PFSK-1 (cell line): ENCODE results near the gene SORL1.

Source experiments
- FOXP2 ChIP-seq: optimal IDR thresholded peaks from 2 replicates; pipeline ENCODE3; 2011; ENCODE audit warnings: borderline replicate concordance, control low read depth, inconsistent platforms; ENCODE audit not compliant: insufficient read depth; ENCODE audit errors: extremely low read length, extremely low read depth
- POLR2AphosphoS5 ChIP-seq: IDR thresholded peaks from 2 replicates; pipeline ENCODE4 v1.6.1; 2012; ENCODE audit warnings: low read depth, mild to moderate bottlenecking, control low read depth, low read length, moderate library complexity
- REST ChIP-seq, 2 experiments: IDR thresholded peaks; 2 replicates each; pipeline versions ENCODE4 v1.6.1 to v1.8.0; 2011 to 2012; ENCODE audit warnings: low read depth in 2 of 2, low read length in 2 of 2, control low read depth in 1 of 2, inconsistent platforms in 1 of 2, mild to moderate bottlenecking in 1 of 2, moderate library complexity in 1 of 2; ENCODE audit not compliant: insufficient read depth in 1 of 2
- SIN3A ChIP-seq: IDR thresholded peaks from 2 replicates; pipeline ENCODE4 v1.6.1; 2012; ENCODE audit warnings: mild to moderate bottlenecking, low read length, moderate library complexity, borderline replicate concordance; ENCODE audit not compliant: insufficient read depth
- TAF1 ChIP-seq: IDR thresholded peaks from 2 replicates; pipeline ENCODE4 v1.6.1; 2012; ENCODE audit warnings: low read length, control low read depth, borderline replicate concordance; ENCODE audit not compliant: insufficient read depth

Gene SORL1

DNA sequence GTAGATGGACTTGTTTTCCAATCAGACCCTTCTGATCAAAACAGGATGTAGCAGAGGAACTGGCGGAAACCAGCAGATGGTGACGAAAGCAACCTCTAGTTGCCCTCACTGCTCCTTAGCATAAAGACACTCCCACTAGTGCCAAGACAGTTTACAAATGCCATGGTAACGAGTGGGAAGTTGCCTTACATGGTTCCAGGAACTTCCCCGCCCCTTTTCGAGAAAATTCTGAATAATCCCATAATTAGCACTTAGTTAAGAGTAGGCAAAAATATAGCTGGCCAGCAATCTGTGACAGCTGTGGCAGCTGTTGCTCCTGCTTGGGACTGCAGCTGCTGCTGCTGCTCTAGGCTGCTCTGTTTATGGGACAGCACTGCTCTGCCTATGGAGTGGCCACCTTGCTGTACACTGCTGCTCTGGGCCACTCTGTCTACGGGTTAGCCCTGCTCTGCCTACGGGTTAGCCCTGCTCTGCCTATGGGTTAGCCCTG, 33.4 kb upstream of the SORL1 start:
- TF ChIP-seq SIN3A (no peak), POLR2AphosphoS5 (no peak), TAF1 (no peak), FOXP2 (no peak), REST (IDR thresholded peaks at IDR 0.05; ENCODE audit: insufficient read depth in 1 of 2, low read depth in 2 of 2, low read length in 2 of 2) (no peak)

GRCh38 chr11:121419836-121420235, 32.3 kb upstream of the SORL1 start:
- TF ChIP-seq REST (IDR thresholded peaks at IDR 0.05; ENCODE audit: insufficient read depth in 1 of 2, low read depth in 2 of 2, low read length in 2 of 2): no peak
- no peak for TF ChIP-seq SIN3A
- TF ChIP-seq FOXP2: no peak
- TF ChIP-seq TAF1: no peak
- TF ChIP-seq POLR2AphosphoS5: no peak

DNA sequence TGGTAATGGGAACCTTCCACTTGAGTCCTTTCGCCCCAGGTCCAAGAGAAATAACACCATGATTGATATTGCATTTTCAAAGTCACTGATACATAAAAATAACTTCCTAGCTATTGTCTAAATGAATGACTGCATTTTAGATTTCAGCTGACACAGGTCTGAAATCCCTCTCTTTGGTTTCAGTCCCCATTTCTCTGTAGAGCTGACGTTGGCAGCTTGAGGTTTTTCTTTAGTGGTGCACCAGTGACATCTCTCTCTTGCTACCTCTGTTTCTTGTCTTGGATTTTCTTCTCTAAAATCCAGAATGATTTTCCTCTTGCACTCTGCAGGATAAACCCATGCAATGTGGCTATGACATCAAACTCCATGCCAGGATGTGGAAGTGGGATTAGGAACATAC, 31.7 kb upstream of the SORL1 start:
- no peak for TF ChIP-seq SIN3A
- TF ChIP-seq TAF1: no peak
- TF ChIP-seq FOXP2: no peak
- no peak for TF ChIP-seq POLR2AphosphoS5
- no peak for TF ChIP-seq REST (IDR thresholded peaks at IDR 0.05; ENCODE audit: insufficient read depth in 1 of 2, low read depth in 2 of 2, low read length in 2 of 2)

DNA sequence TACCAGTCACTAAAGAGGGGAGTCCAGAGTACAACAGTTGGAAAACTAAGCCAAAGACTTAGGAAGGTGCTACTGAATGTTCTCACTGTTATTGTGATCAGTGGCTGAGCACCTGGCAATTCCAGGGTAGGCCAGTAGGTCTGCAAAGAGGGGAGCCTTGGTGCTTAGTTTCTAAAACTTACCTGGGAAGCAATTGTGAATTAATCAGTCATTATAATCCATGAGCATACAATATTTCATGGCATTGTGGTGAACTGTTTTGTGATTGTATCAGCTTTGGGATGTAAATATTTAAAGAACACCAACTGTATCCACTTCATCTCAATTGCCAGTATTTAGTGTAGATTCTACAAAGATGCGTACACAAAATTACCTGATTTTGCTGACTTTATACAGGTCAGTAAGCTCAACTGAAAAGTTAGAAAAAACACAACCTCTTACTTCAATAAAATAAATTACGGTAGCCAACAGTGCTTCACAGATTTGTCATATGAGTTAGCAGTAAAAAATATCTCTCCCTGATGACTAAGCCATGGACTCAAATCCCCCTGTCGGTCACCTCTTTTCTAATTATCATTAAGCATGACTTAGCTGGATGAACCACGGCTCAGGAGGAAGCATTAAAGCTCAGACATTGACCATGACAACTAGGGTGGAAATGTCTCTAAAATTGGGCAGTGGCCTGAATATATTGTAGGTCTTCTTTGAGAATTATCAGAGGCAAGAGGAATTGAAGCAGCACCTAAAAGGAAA, 30.8 kb upstream of the SORL1 start:
- no peak for TF ChIP-seq FOXP2
- TF ChIP-seq SIN3A: no peak
- no peak for TF ChIP-seq POLR2AphosphoS5
- no peak for TF ChIP-seq TAF1
- no peak for TF ChIP-seq REST (IDR thresholded peaks at IDR 0.05; ENCODE audit: insufficient read depth in 1 of 2, low read depth in 2 of 2, low read length in 2 of 2)

- TF ChIP-seq FOXP2: no peak
- TF ChIP-seq REST (IDR thresholded peaks at IDR 0.05; ENCODE audit: insufficient read depth in 1 of 2, low read depth in 2 of 2, low read length in 2 of 2): no peak
- no peak for TF ChIP-seq TAF1
- TF ChIP-seq SIN3A: no peak
- no peak for TF ChIP-seq POLR2AphosphoS5
These were observed 29.4 kb upstream of the SORL1 start for GRCh38 chr11:121422675-121423074.
